Measurements from ENCODE around the gene CLSTN2. TPM values are rescaled to one million over a fixed set of nuclear protein-coding genes. Genes with fewer than 3 reads are reported as not detected.

The CLSTN2 gene
- total RNA-seq, 1 experiment from 2014 or later: 0.02 TPM

DNA sequence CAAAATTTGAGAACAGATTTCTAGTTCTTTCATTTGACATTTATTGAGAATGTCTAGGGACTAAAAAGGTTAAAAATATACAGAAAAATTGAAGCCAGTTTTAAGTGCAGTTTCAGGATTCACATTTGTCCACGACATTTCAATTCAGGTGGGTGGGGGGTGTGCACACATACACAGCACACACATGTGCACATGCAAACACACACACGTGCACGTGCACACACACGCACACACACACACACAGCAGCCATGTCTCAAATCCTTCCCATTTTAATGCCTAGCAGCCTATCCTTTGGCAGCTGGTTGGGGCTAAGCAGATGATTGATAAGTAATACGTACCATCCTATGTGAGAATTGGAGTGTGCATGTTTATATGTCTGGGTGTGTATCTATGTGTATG, 504.5 kb downstream of the CLSTN2 start:
- intact Hi-C loops (cut with micrococcal nuclease): no loop called here
- ChIA-PET CTCF (no interaction called here), RAD21 (ENCODE audit: low non-redundant PET in 1 of 2, low total read pairs in 2 of 2, uncharacterized antibody in 2 of 2, unreplicated experiment in 2 of 2) (no interaction called here), POLR2A (no interaction called here)
- Histone ChIP-seq H3K9ac (ENCODE audit: low read length) (no peak overlapping the region), H3K4me3 (replicated peaks in 1 of 2; ENCODE audit: low read depth in 1 of 2, low read length in 2 of 2) (no peak overlapping the region), H3K27ac (ENCODE audit: low read depth, low read length) (no peak overlapping the region), H3K9me2 (ENCODE audit: insufficient read depth) (no peaks in the 10 kb centered on the region), H2AFZ (ENCODE audit: low read depth, low read length, poor library complexity, severe bottlenecking) (no peak overlapping the region), H3K27me3 (ENCODE audit: insufficient read depth, low read length) (peaks cover 50% of the 10 kb centered on the region; the same call in 1 of the 2 replicates), H3K4me1 (ENCODE audit: control insufficient read depth in 1 of 2, insufficient read depth in 2 of 2, low read length in 2 of 2) (no peaks in the 10 kb centered on the region), H4K20me1 (ENCODE audit: insufficient read depth) (no peaks in the 10 kb centered on the region), H3K4me2 (ENCODE audit: low read length) (no peak overlapping the region), H3K36me3 (ENCODE audit: control insufficient read depth in 1 of 2, insufficient read depth in 2 of 2, low read length in 2 of 2) (no peaks in the 10 kb centered on the region), H3K79me2 (ENCODE audit: insufficient read depth, low read length) (no peaks in the 10 kb centered on the region), H3K9me3 (ENCODE audit: control insufficient read depth in 1 of 2, insufficient read depth in 1 of 2, low read depth in 1 of 2, low read length in 2 of 2) (no peaks in the 10 kb centered on the region)
- BruUV-seq (replicated peaks): no TSS peak
- DNase-seq (ENCODE audit: low read depth, low spot score) (no peak), ATAC-seq (no peak)
- TF ChIP-seq FOSL1 (IDR thresholded peaks at IDR 0.05; ENCODE audit: low read depth) (no peak), ZFX (IDR thresholded peaks at IDR 0.05) (no peak), ELF1 (IDR thresholded peaks at IDR 0.05; ENCODE audit: borderline replicate concordance, low read depth) (no peak), POLR2A (IDR thresholded peaks at IDR 0.05; ENCODE audit: borderline replicate concordance, extremely low read depth, insufficient read depth, insufficient read length) (no peak), SRF (IDR thresholded peaks at IDR 0.05; ENCODE audit: low read depth) (no peak), SIN3A (IDR thresholded peaks at IDR 0.05; ENCODE audit: low read depth) (no peak), JUND (IDR thresholded peaks at IDR 0.05) (no peak), YY1 (IDR thresholded peaks at IDR 0.05; ENCODE audit: extremely low read depth, insufficient replicate concordance, low read depth, low read length) (no peak)
- TF ChIP-seq, protein P1, sequence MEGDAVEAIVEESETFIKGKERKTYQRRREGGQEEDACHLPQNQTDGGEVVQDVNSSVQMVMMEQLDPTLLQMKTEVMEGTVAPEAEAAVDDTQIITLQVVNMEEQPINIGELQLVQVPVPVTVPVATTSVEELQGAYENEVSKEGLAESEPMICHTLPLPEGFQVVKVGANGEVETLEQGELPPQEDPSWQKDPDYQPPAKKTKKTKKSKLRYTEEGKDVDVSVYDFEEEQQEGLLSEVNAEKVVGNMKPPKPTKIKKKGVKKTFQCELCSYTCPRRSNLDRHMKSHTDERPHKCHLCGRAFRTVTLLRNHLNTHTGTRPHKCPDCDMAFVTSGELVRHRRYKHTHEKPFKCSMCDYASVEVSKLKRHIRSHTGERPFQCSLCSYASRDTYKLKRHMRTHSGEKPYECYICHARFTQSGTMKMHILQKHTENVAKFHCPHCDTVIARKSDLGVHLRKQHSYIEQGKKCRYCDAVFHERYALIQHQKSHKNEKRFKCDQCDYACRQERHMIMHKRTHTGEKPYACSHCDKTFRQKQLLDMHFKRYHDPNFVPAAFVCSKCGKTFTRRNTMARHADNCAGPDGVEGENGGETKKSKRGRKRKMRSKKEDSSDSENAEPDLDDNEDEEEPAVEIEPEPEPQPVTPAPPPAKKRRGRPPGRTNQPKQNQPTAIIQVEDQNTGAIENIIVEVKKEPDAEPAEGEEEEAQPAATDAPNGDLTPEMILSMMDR (IDR thresholded peaks at IDR 0.05 in 2 of 3, conservative IDR thresholded peaks at IDR 0.05 in 1 of 3; ENCODE audit: borderline replicate concordance in 1 of 3, insufficient read depth in 1 of 3, low read depth in 2 of 3, low read length in 2 of 3): no peak
- TF ChIP-seq, protein P2, sequence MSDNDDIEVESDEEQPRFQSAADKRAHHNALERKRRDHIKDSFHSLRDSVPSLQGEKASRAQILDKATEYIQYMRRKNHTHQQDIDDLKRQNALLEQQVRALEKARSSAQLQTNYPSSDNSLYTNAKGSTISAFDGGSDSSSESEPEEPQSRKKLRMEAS (IDR thresholded peaks at IDR 0.05): no peak
- TF ChIP-seq, protein P3, sequence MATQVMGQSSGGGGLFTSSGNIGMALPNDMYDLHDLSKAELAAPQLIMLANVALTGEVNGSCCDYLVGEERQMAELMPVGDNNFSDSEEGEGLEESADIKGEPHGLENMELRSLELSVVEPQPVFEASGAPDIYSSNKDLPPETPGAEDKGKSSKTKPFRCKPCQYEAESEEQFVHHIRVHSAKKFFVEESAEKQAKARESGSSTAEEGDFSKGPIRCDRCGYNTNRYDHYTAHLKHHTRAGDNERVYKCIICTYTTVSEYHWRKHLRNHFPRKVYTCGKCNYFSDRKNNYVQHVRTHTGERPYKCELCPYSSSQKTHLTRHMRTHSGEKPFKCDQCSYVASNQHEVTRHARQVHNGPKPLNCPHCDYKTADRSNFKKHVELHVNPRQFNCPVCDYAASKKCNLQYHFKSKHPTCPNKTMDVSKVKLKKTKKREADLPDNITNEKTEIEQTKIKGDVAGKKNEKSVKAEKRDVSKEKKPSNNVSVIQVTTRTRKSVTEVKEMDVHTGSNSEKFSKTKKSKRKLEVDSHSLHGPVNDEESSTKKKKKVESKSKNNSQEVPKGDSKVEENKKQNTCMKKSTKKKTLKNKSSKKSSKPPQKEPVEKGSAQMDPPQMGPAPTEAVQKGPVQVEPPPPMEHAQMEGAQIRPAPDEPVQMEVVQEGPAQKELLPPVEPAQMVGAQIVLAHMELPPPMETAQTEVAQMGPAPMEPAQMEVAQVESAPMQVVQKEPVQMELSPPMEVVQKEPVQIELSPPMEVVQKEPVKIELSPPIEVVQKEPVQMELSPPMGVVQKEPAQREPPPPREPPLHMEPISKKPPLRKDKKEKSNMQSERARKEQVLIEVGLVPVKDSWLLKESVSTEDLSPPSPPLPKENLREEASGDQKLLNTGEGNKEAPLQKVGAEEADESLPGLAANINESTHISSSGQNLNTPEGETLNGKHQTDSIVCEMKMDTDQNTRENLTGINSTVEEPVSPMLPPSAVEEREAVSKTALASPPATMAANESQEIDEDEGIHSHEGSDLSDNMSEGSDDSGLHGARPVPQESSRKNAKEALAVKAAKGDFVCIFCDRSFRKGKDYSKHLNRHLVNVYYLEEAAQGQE (IDR thresholded peaks at IDR 0.05; ENCODE audit: low read depth): no peak
- TF ChIP-seq, protein P4, sequence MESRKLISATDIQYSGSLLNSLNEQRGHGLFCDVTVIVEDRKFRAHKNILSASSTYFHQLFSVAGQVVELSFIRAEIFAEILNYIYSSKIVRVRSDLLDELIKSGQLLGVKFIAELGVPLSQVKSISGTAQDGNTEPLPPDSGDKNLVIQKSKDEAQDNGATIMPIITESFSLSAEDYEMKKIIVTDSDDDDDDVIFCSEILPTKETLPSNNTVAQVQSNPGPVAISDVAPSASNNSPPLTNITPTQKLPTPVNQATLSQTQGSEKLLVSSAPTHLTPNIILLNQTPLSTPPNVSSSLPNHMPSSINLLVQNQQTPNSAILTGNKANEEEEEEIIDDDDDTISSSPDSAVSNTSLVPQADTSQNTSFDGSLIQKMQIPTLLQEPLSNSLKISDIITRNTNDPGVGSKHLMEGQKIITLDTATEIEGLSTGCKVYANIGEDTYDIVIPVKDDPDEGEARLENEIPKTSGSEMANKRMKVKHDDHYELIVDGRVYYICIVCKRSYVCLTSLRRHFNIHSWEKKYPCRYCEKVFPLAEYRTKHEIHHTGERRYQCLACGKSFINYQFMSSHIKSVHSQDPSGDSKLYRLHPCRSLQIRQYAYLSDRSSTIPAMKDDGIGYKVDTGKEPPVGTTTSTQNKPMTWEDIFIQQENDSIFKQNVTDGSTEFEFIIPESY (IDR thresholded peaks at IDR 0.05; ENCODE audit: extremely low read depth, insufficient replicate concordance, low read length): no peak
- TF ChIP-seq, protein P5, sequence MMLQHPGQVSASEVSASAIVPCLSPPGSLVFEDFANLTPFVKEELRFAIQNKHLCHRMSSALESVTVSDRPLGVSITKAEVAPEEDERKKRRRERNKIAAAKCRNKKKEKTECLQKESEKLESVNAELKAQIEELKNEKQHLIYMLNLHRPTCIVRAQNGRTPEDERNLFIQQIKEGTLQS (IDR thresholded peaks at IDR 0.05): no peak

Data from HCT116 (cell line).